Neural cell (in vitro differentiated cells): ENCODE results near the gene DGKG.

Source experiments
- CTCF ChIP-seq: fragments of 450-650 bp; IDR thresholded peaks from 2 replicates; pipeline ENCODE4 v1.5.1; 2014; ENCODE audit warnings: antibody characterized with exemption, mild to moderate bottlenecking, moderate library complexity; ENCODE audit not compliant: poor library complexity, severe bottlenecking
- EP300 ChIP-seq: fragments of 450-650 bp; conservative IDR thresholded peaks from 2 replicates; pipeline ENCODE4 v1.6.1; 2014; ENCODE audit warnings: antibody characterized with exemption, mild to moderate bottlenecking, moderate library complexity; ENCODE audit not compliant: poor library complexity, severe bottlenecking
- EZH2 ChIP-seq: fragments of 200-600, 300-800 bp; shearing (Covaris generic), sonication (generic); IDR thresholded peaks from 2 replicates; pipeline ENCODE4 v1.6.1; 2014; ENCODE audit warnings: antibody characterized with exemption, low read length, borderline replicate concordance, mild to moderate bottlenecking; ENCODE audit not compliant: insufficient read depth, poor library complexity, severe bottlenecking
- POLR2AphosphoS5 ChIP-seq: IDR thresholded peaks from 2 replicates; pipeline ENCODE4 v1.6.1; 2012
- REST ChIP-seq: IDR thresholded peaks from 2 replicates; pipeline ENCODE4 v1.6.1; 2012; ENCODE audit warnings: borderline replicate concordance
- TAF1 ChIP-seq: IDR thresholded peaks from 2 replicates; pipeline ENCODE4 v1.6.1; 2012; ENCODE audit warnings: low read depth

- no peak for TF ChIP-seq POLR2AphosphoS5
- TF ChIP-seq CTCF, result no peak
- no peak for TF ChIP-seq EP300
- no peak for TF ChIP-seq TAF1
- TF ChIP-seq EZH2, result no peak
- no peak for TF ChIP-seq REST
These were observed 140.2 kb downstream of the DGKG start for GRCh38 chr3:186221760-186222378.
